HepG2 (cell line): ENCODE results near the gene CNN3. TPM values are rescaled to one million over a fixed set of nuclear protein-coding genes. Genes with fewer than 3 reads are reported as not detected.
A peak's percentile ranks its signal among the peaks of the same experiment; 100 is the strongest.

Experiments used
- AHR ChIP-seq: IDR thresholded peaks from 2 replicates; pipeline ENCODE4 v1.6.1; 2018; ENCODE audit warnings: missing genetic modification reagents, missing compliant biosample characterization
- ARID5B ChIP-seq: IDR thresholded peaks from 2 replicates; pipeline ENCODE4 v1.4.0; 2020; ENCODE audit warnings: mild to moderate bottlenecking, missing genetic modification reagents
- ASH2L ChIP-seq: fragments of 300-600, 200-600 bp; sonication (generic); IDR thresholded peaks from 2 replicates; pipeline ENCODE4 v1.7.0; 2017; ENCODE audit warnings: low read depth, mild to moderate bottlenecking, moderate library complexity, mixed read lengths, low read length; ENCODE audit not compliant: insufficient read length
- ATF4 ChIP-seq, 2 experiments: fragments of 450-650 bp in 1 of 2; sonication (generic) in 1 of 2; formaldehyde crosslinking; IDR thresholded peaks; 2 replicates each; pipeline versions ENCODE4 v1.5.0 to v1.8.0; 2020 to 2022; ENCODE audit warnings: mild to moderate bottlenecking in 1 of 2, missing genetic modification reagents in 1 of 2
- BCL6 ChIP-seq: IDR thresholded peaks from 2 replicates; pipeline ENCODE4 v1.6.1; 2016; ENCODE audit warnings: missing genetic modification reagents, missing compliant biosample characterization
- HDAC2 ChIP-seq: sonication (generic); formaldehyde crosslinking; IDR thresholded peaks from 2 replicates; pipeline ENCODE4 v1.4.0; 2020; ENCODE audit warnings: missing genetic modification reagents
- HMG20A ChIP-seq: IDR thresholded peaks from 2 replicates; pipeline ENCODE4 v1.6.1; 2016; ENCODE audit warnings: borderline replicate concordance
- HOMEZ ChIP-seq: IDR thresholded peaks from 2 replicates; pipeline ENCODE4 v1.6.1; 2016; ENCODE audit warnings: low read depth
- KDM6A ChIP-seq: IDR thresholded peaks from 2 replicates; pipeline ENCODE4 v1.6.1; 2016; ENCODE audit warnings: low read depth
- NCOR1 ChIP-seq: fragments of 200-600 bp; sonication (generic); IDR thresholded peaks from 2 replicates; pipeline ENCODE4 v1.7.0; 2017; ENCODE audit warnings: antibody characterized with exemption, low read length, borderline replicate concordance
- NFIC ChIP-seq: IDR thresholded peaks from 2 replicates; pipeline ENCODE4 v1.6.1; 2012; ENCODE audit warnings: mild to moderate bottlenecking, low read length, inconsistent platforms
- NFYB ChIP-seq: sonication (generic); formaldehyde crosslinking; IDR thresholded peaks from 2 replicates; pipeline ENCODE4 v1.4.0; 2020; ENCODE audit warnings: missing genetic modification reagents
- NONO ChIP-seq, 2 experiments: fragments of 450-650 bp in 1 of 2; sonication (generic) in 1 of 2; formaldehyde crosslinking in 1 of 2; IDR thresholded peaks in 1 of 2; conservative IDR thresholded peaks in 1 of 2; 2 replicates each; pipeline versions ENCODE4 v1.6.1 to v1.8.0; 2017 to 2022; ENCODE audit warnings: mild to moderate bottlenecking in 1 of 2, missing genetic modification reagents in 1 of 2, moderate library complexity in 1 of 2
- PITX1 ChIP-seq: sonication (generic); formaldehyde crosslinking; IDR thresholded peaks from 2 replicates; pipeline ENCODE4 v1.5.1; 2020; ENCODE audit warnings: mild to moderate bottlenecking, missing genetic modification reagents
- U2AF1 ChIP-seq: fragments of 200-400 bp; formaldehyde crosslinking; optimal IDR thresholded peaks from 2 replicates; pipeline ENCODE3; 2017; ENCODE audit warnings: mild to moderate bottlenecking, low read depth, low read length
- ZNF331 ChIP-seq: sonication (generic); formaldehyde crosslinking; IDR thresholded peaks from 2 replicates; pipeline ENCODE4 v1.4.0; 2020; ENCODE audit warnings: missing genetic modification reagents
- ZNF503 ChIP-seq: sonication (generic); formaldehyde crosslinking; IDR thresholded peaks from 2 replicates; pipeline ENCODE4 v1.4.0; 2020; ENCODE audit warnings: missing genetic modification reagents
- ZNF644 ChIP-seq: IDR thresholded peaks from 2 replicates; pipeline ENCODE4 v1.6.1; 2016; ENCODE audit warnings: low read depth
- polyA plus RNA-seq, 8 experiments: library from polyadenylated mRNA; depleted of rRNA in 3 of 8; stranded (reverse) in 7 of 8; unstranded in 1 of 8; fragments of >200 nt; fragmentation: Illumina TruSeq in 4 of 8; extraction: Trizol in 4 of 8; gene quantifications; 2 replicates each; pipeline versions ENCODE4 v1.2.1 to v1.2.3, GENCODE V29; 2011 to 2016; ENCODE audit warnings: low read depth in 4 of 8, missing spikeins in 1 of 8, mixed read lengths in 1 of 8; ENCODE audit not compliant: insufficient read depth in 1 of 8
- total RNA-seq, 5 experiments: library from RNA; depleted of rRNA; stranded (reverse); fragments of >200 nt; fragmentation: Illumina TruSeq; extraction: Trizol; gene quantifications; 2 replicates each; pipeline ENCODE4 v1.2.3, GENCODE V29; 2016; ENCODE audit warnings: low read depth in 1 of 5

Gene CNN3
- total and polyA plus RNA-seq, 2 of the 13 experiments (the other 11 are each of a cell fraction or from before 2014, with no cell fraction given): 113 to 223 TPM

- peak; percentile 85 for TF ChIP-seq ARID5B (CRISPR knock-in tag)
- no peak for TF ChIP-seq AHR (CRISPR knock-in tag)
- TF ChIP-seq BCL6 (CRISPR knock-in tag): peak; percentile 44; the same call in 1 of the 2 replicates
- TF ChIP-seq ZNF331 (CRISPR knock-in tag): 0 out of 2 replicates have a peak, but pooled peaks have one; percentile 37
- no peak for TF ChIP-seq NONO (IDR thresholded peaks at IDR 0.05)
- no peak for TF ChIP-seq NONO (CRISPR knock-in tag; conservative IDR thresholded peaks at IDR 0.05)
- no peak for TF ChIP-seq ZNF644
- TF ChIP-seq HDAC2 (CRISPR knock-in tag): peak; percentile 69
- 0 out of 2 replicates have a peak, but pooled peaks have one; percentile 29 for TF ChIP-seq HMG20A (CRISPR knock-in tag)
- TF ChIP-seq ATF4 (CRISPR knock-in tag; IDR thresholded peaks at IDR 0.05): peak in 1 of 2 experiments; percentile 21; a peak in 1 of 4 replicates
- TF ChIP-seq ZNF503: 0 out of 2 replicates have a peak, but pooled peaks have one; percentile 29
- 0 out of 2 replicates have a peak, but pooled peaks have one; percentile 38 for TF ChIP-seq KDM6A
- peak; percentile 39; the same call in 1 of the 2 replicates for TF ChIP-seq NFIC
- peak; percentile 35; the same call in 1 of the 2 replicates for TF ChIP-seq HOMEZ (CRISPR knock-in tag)
- peak; percentile 15 for TF ChIP-seq ASH2L
- peak; percentile 44; the same call in 1 of the 2 replicates for TF ChIP-seq NCOR1
- no peak for TF ChIP-seq NFYB (CRISPR knock-in tag)
- TF ChIP-seq PITX1 (CRISPR knock-in tag): no peak
- TF ChIP-seq U2AF1: no peak
These were observed 34.7 kb upstream of the CNN3 start (continued) for GRCh38 chr1:94961582-94961981.
